Right forelimb (tissue), 1 donor: ENCODE data around the gene SEC16A.

ENCODE experiments used
- DNase-seq: peaks from one replicate; pipeline ENCODE4 v3.0.0-alpha.2; 2018

The SEC16A gene

GRCh38 chr9:136484153-136485048 lies 1.6 kb upstream of the SEC16A start:
- no peak for DNase-seq

GRCh38 chr9:136483589-136484152 lies 831 bp upstream of the SEC16A start:
- peak; percentile 97 for DNase-seq

- DNase-seq: no peak
Measured at GRCh38 chr9:136482046-136482792, 621 bp downstream of the SEC16A start.

GRCh38 chr9:136481558-136481957 lies 1.3 kb downstream of the SEC16A start:
- no peak for DNase-seq

- DNase-seq: no peak
Measured at GRCh38 chr9:136476369-136477150, 6.3 kb downstream of the SEC16A start.

GRCh38 chr9:136474974-136475865 lies 7.6 kb downstream of the SEC16A start:
- no peak for DNase-seq

- no peak for DNase-seq
Measured at GRCh38 chr9:136474021-136474640, 8.7 kb downstream of the SEC16A start.

GRCh38 chr9:136473354-136473721 lies 9.5 kb downstream of the SEC16A start:
- DNase-seq: no peak

GRCh38 chr9:136472640-136473353 lies 10.0 kb downstream of the SEC16A start:
- no peak for DNase-seq

GRCh38 chr9:136471802-136472487 lies 10.9 kb downstream of the SEC16A start:
- DNase-seq: no peak

- DNase-seq: no peak
Measured at GRCh38 chr9:136470792-136471469, 11.9 kb downstream of the SEC16A start.

GRCh38 chr9:136470356-136470755 lies 12.5 kb downstream of the SEC16A start:
- no peak for DNase-seq

GRCh38 chr9:136467766-136468165 lies 15.1 kb downstream of the SEC16A start:
- DNase-seq: no peak

- no peak for DNase-seq
Measured at GRCh38 chr9:136466155-136466541, 16.7 kb downstream of the SEC16A start.

GRCh38 chr9:136465500-136466154 lies 17.2 kb downstream of the SEC16A start:
- DNase-seq: no peak

- no peak for DNase-seq
Measured at GRCh38 chr9:136464241-136464640, 18.6 kb downstream of the SEC16A start.

GRCh38 chr9:136463578-136463977 lies 19.3 kb downstream of the SEC16A start:
- no peak for DNase-seq

GRCh38 chr9:136462664-136463063 lies 20.2 kb downstream of the SEC16A start:
- no peak for DNase-seq

GRCh38 chr9:136460772-136461325 lies 22.0 kb downstream of the SEC16A start:
- no peak for DNase-seq
